ENCODE measurements around the gene ZNF81.

Gene ZNF81

GRCh38 chrX:47862680-47863079, 26.0 kb downstream of the ZNF81 start:
- Histone ChIP-seq H3K23ac (ENCODE audit: low read length) (no peak overlapping the region), H3K36me3 (ENCODE audit: control insufficient read depth in 1 of 2, insufficient read depth in 2 of 2, low read length in 2 of 2) (peaks cover 0 to 3% of the 10 kb centered on the region in 2 experiments), H3K9me3 (ENCODE audit: insufficient read depth, low read depth, low read length) (no peaks in the 10 kb centered on the region), H3K79me2 (ENCODE audit: control insufficient read depth, insufficient read depth, low read length, poor library complexity) (no peaks in the 10 kb centered on the region), H3K9ac (ENCODE audit: low read length) (no peak overlapping the region), H3K27ac (ENCODE audit: low read depth, low read length) (no peak overlapping the region), H2AK5ac (ENCODE audit: low read length) (no peak overlapping the region), H3K4me1 (ENCODE audit: control insufficient read depth in 1 of 2, insufficient read depth in 2 of 2, low read length in 2 of 2) (peaks cover 3% of the 10 kb centered on the region in 2 experiments), H3K79me1 (ENCODE audit: low read length) (no peaks in the 10 kb centered on the region), H2AFZ (ENCODE audit: insufficient read depth, low read length, poor library complexity) (no peak overlapping the region), H3K4me3 (ENCODE audit: low read depth, low read length) (no peak overlapping the region), H2BK5ac (ENCODE audit: low read depth, low read length, poor library complexity) (no peak overlapping the region), H4K91ac (ENCODE audit: low read depth, low read length) (no peak overlapping the region), H3K4ac (ENCODE audit: low read depth, low read length) (no peak overlapping the region), H3K4me2 (ENCODE audit: low read length) (no peak overlapping the region), H2BK12ac (ENCODE audit: low read length) (no peak overlapping the region), H4K8ac (ENCODE audit: low read depth, low read length) (no peak overlapping the region), H3K14ac (ENCODE audit: low read length) (no peak overlapping the region), H3K18ac (ENCODE audit: low read length) (no peak overlapping the region), H4K12ac (ENCODE audit: low read depth, low read length) (no peak overlapping the region), H3K27me3 (ENCODE audit: insufficient read depth, low read length) (no peaks in the 10 kb centered on the region), H2BK120ac (ENCODE audit: insufficient read depth, low read length, poor library complexity) (no peak overlapping the region)
- WGBS (ENCODE audit: extremely low coverage, insufficient coverage, insufficient read length) = no CpG with 5 or more reads among the region's 2 CpGs
- no peak for DNase-seq

GRCh38 chrX:47863187-47863586, 26.5 kb downstream of the ZNF81 start:
- Histone ChIP-seq H2BK12ac (ENCODE audit: low read length) (no peak overlapping the region), H3K23ac (ENCODE audit: low read length) (no peak overlapping the region), H2AK5ac (ENCODE audit: low read length) (no peak overlapping the region), H3K79me2 (ENCODE audit: control insufficient read depth, insufficient read depth, low read length, poor library complexity) (no peaks in the 10 kb centered on the region), H4K12ac (ENCODE audit: low read depth, low read length) (no peak overlapping the region), H2BK5ac (ENCODE audit: low read depth, low read length, poor library complexity) (no peak overlapping the region), H3K9me3 (ENCODE audit: insufficient read depth, low read depth, low read length) (no peaks in the 10 kb centered on the region), H3K18ac (ENCODE audit: low read length) (no peak overlapping the region), H3K79me1 (ENCODE audit: low read length) (no peaks in the 10 kb centered on the region), H3K14ac (ENCODE audit: low read length) (no peak overlapping the region), H3K27me3 (ENCODE audit: insufficient read depth, low read length) (no peaks in the 10 kb centered on the region), H2AFZ (ENCODE audit: insufficient read depth, low read length, poor library complexity) (no peak overlapping the region), H4K91ac (ENCODE audit: low read depth, low read length) (no peak overlapping the region), H3K36me3 (ENCODE audit: control insufficient read depth in 1 of 2, insufficient read depth in 2 of 2, low read length in 2 of 2) (peaks cover 0 to 3% of the 10 kb centered on the region in 2 experiments), H3K4me2 (ENCODE audit: low read length) (no peak overlapping the region), H3K4ac (ENCODE audit: low read depth, low read length) (no peak overlapping the region), H4K8ac (ENCODE audit: low read depth, low read length) (no peak overlapping the region), H3K4me1 (ENCODE audit: control insufficient read depth in 1 of 2, insufficient read depth in 2 of 2, low read length in 2 of 2) (peaks cover 3% of the 10 kb centered on the region in 2 experiments), H3K4me3 (ENCODE audit: low read depth, low read length) (no peak overlapping the region), H2BK120ac (ENCODE audit: insufficient read depth, low read length, poor library complexity) (no peak overlapping the region), H3K9ac (ENCODE audit: low read length) (no peak overlapping the region), H3K27ac (ENCODE audit: low read depth, low read length) (no peak overlapping the region)
- DNase-seq = no peak
- WGBS (ENCODE audit: extremely low coverage, insufficient coverage, insufficient read length) = no CpG with 5 or more reads among the region's 2 CpGs

- H3K27me3 ChIP-seq (ENCODE audit: insufficient read depth, low read length) = no peaks in the 10 kb centered on the region
- H2BK120ac ChIP-seq (ENCODE audit: insufficient read depth, low read length, poor library complexity) = no peak overlapping the region
- no peak overlapping the region for H2BK5ac ChIP-seq (ENCODE audit: low read depth, low read length, poor library complexity)
- no peak overlapping the region for H3K23ac ChIP-seq (ENCODE audit: low read length)
- H3K4me1 ChIP-seq (ENCODE audit: control insufficient read depth in 1 of 2, insufficient read depth in 2 of 2, low read length in 2 of 2) = peaks cover 3% of the 10 kb centered on the region in 2 experiments
- H3K9ac ChIP-seq (ENCODE audit: low read length) = no peak overlapping the region
- no peak overlapping the region for H3K27ac ChIP-seq (ENCODE audit: low read depth, low read length)
- WGBS (ENCODE audit: extremely low coverage, insufficient coverage, insufficient read length) = no CpG with 5 or more reads among the region's 3 CpGs
- H2BK12ac ChIP-seq (ENCODE audit: low read length) = no peak overlapping the region
- H3K79me1 ChIP-seq (ENCODE audit: low read length) = no peaks in the 10 kb centered on the region
- no peak overlapping the region for H3K4ac ChIP-seq (ENCODE audit: low read depth, low read length)
- H4K8ac ChIP-seq (ENCODE audit: low read depth, low read length) = no peak overlapping the region
- no peak overlapping the region for H2AFZ ChIP-seq (ENCODE audit: insufficient read depth, low read length, poor library complexity)
- H3K18ac ChIP-seq (ENCODE audit: low read length) = no peak overlapping the region
- no peak overlapping the region for H4K12ac ChIP-seq (ENCODE audit: low read depth, low read length)
- H3K79me2 ChIP-seq (ENCODE audit: control insufficient read depth, insufficient read depth, low read length, poor library complexity) = no peaks in the 10 kb centered on the region
- no peak overlapping the region for H2AK5ac ChIP-seq (ENCODE audit: low read length)
- H3K14ac ChIP-seq (ENCODE audit: low read length) = no peak overlapping the region
- no peak overlapping the region for H4K91ac ChIP-seq (ENCODE audit: low read depth, low read length)
- no peak overlapping the region for H3K4me3 ChIP-seq (ENCODE audit: low read depth, low read length)
- no peak overlapping the region for H3K4me2 ChIP-seq (ENCODE audit: low read length)
- peaks cover 0 to 3% of the 10 kb centered on the region in 2 experiments for H3K36me3 ChIP-seq (ENCODE audit: control insufficient read depth in 1 of 2, insufficient read depth in 2 of 2, low read length in 2 of 2)
- H3K9me3 ChIP-seq (ENCODE audit: insufficient read depth, low read depth, low read length) = no peaks in the 10 kb centered on the region
- DNase-seq = peak; percentile 15 to 45
Observed at GRCh38 chrX:47864300-47864699, 27.6 kb downstream of the ZNF81 start.

- WGBS (ENCODE audit: extremely low coverage, insufficient coverage, insufficient read length) = no CpG with 5 or more reads among the region's 1 CpG
- no peak for DNase-seq
Observed at GRCh38 chrX:47864785-47865184, 28.1 kb downstream of the ZNF81 start.

More at GRCh38 chrX:47864785-47865184, 28.1 kb downstream of the ZNF81 start:
- Histone ChIP-seq H3K27ac (ENCODE audit: low read depth, low read length) (no peak overlapping the region), H2BK12ac (ENCODE audit: low read length) (no peak overlapping the region), H2BK5ac (ENCODE audit: low read depth, low read length, poor library complexity) (no peak overlapping the region), H3K36me3 (ENCODE audit: control insufficient read depth in 1 of 2, insufficient read depth in 2 of 2, low read length in 2 of 2) (peaks cover 0 to 3% of the 10 kb centered on the region in 2 experiments), H3K14ac (ENCODE audit: low read length) (no peak overlapping the region), H3K4me1 (ENCODE audit: control insufficient read depth in 1 of 2, insufficient read depth in 2 of 2, low read length in 2 of 2) (peaks cover 3% of the 10 kb centered on the region in 2 experiments), H2AFZ (ENCODE audit: insufficient read depth, low read length, poor library complexity) (no peak overlapping the region), H2BK120ac (ENCODE audit: insufficient read depth, low read length, poor library complexity) (no peak overlapping the region), H2AK5ac (ENCODE audit: low read length) (no peak overlapping the region), H4K8ac (ENCODE audit: low read depth, low read length) (no peak overlapping the region), H3K18ac (ENCODE audit: low read length) (no peak overlapping the region), H3K79me2 (ENCODE audit: control insufficient read depth, insufficient read depth, low read length, poor library complexity) (no peaks in the 10 kb centered on the region), H3K27me3 (ENCODE audit: insufficient read depth, low read length) (no peaks in the 10 kb centered on the region), H4K91ac (ENCODE audit: low read depth, low read length) (no peak overlapping the region), H3K79me1 (ENCODE audit: low read length) (no peaks in the 10 kb centered on the region), H3K4ac (ENCODE audit: low read depth, low read length) (no peak overlapping the region), H3K23ac (ENCODE audit: low read length) (no peak overlapping the region), H3K9ac (ENCODE audit: low read length) (no peak overlapping the region), H3K4me3 (ENCODE audit: low read depth, low read length) (no peak overlapping the region), H3K9me3 (ENCODE audit: insufficient read depth, low read depth, low read length) (no peaks in the 10 kb centered on the region), H3K4me2 (ENCODE audit: low read length) (no peak overlapping the region), H4K12ac (ENCODE audit: low read depth, low read length) (no peak overlapping the region)

Measured in trophoblast cell (in vitro differentiated cells and primary cell).